ENCODE results near the gene NR2F1-AS1. TPM values are rescaled to one million over a fixed set of nuclear protein-coding genes. Genes with fewer than 3 reads are reported as not detected.

The NR2F1-AS1 gene
- 10 to 100 TPM; 46.5 to 53.4 (median 52.5) TPM for polyA plus RNA-seq (ENCODE audit: insufficient read length in 3 of 3)
- long read RNA-seq, donor 1, partial matches to known transcripts = 0 of 6 reads
- long read RNA-seq, donor 1, other reads (novel, unspliced or antisense) = 5 of 6 reads
- long read RNA-seq, donor 2, partial matches to known transcripts = 157 of 163 reads
- long read RNA-seq, donor 2, other reads (novel, unspliced or antisense) = 5 of 163 reads
- long read RNA-seq, donor 3, partial matches to known transcripts = 113 of 122 reads
- long read RNA-seq, donor 3, other reads (novel, unspliced or antisense) = 5 of 122 reads
- long read RNA-seq, donor 4, partial matches to known transcripts = 98 of 119 reads
- long read RNA-seq, donor 4, other reads (novel, unspliced or antisense) = 19 of 119 reads
- long read RNA-seq, donor 5, partial matches to known transcripts = 148 of 150 reads
- long read RNA-seq, donor 5, other reads (novel, unspliced or antisense) = 0 of 150 reads
- long read RNA-seq, donor 6, partial matches to known transcripts = 175 of 176 reads
- long read RNA-seq, donor 6, other reads (novel, unspliced or antisense) = 0 of 176 reads
- long read RNA-seq, donor 7, transcript NR2F1-AS1-209 (6 exons, 2,746 nt) = major isoform, 5 of 173 reads
- long read RNA-seq, donor 7, partial matches to known transcripts = 158 of 173 reads
- long read RNA-seq, donor 7, other reads (novel, unspliced or antisense) = 9 of 173 reads
- long read RNA-seq, donor 8, partial matches to known transcripts = 302 of 317 reads
- long read RNA-seq, donor 8, other reads (novel, unspliced or antisense) = 11 of 317 reads
- long read RNA-seq, donor 9, partial matches to known transcripts = 178 of 190 reads
- long read RNA-seq, donor 9, other reads (novel, unspliced or antisense) = 9 of 190 reads
- long read RNA-seq, donor 10, partial matches to known transcripts = 154 of 161 reads
- long read RNA-seq, donor 10, other reads (novel, unspliced or antisense) = 7 of 161 reads
- long read RNA-seq, donor 11, partial matches to known transcripts = 206 of 209 reads
- long read RNA-seq, donor 11, other reads (novel, unspliced or antisense) = 0 of 209 reads
- long read RNA-seq, donor 12, partial matches to known transcripts = 186 of 196 reads
- long read RNA-seq, donor 12, other reads (novel, unspliced or antisense) = 10 of 196 reads
- long read RNA-seq, donor 13, partial matches to known transcripts = 125 of 136 reads
- long read RNA-seq, donor 13, other reads (novel, unspliced or antisense) = 9 of 136 reads
- long read RNA-seq, donor 14, partial matches to known transcripts = 1,050 of 1,055 reads
- long read RNA-seq, donor 14, other reads (novel, unspliced or antisense) = 5 of 1,055 reads
- long read RNA-seq, donor 15, partial matches to known transcripts = 255 of 269 reads
- long read RNA-seq, donor 15, other reads (novel, unspliced or antisense) = 11 of 269 reads
- long read RNA-seq, donor 16, partial matches to known transcripts = 176 of 184 reads
- long read RNA-seq, donor 16, other reads (novel, unspliced or antisense) = 0 of 184 reads

- no peak for DNase-seq
These were observed at the start of gene NR2F1-AS1 for GRCh38 chr5:93580927-93581445. NR2F1-AS1 (minus strand) TSS chr5:93581219.

GRCh38 chr5:93626801-93627200, 45.8 kb upstream of the NR2F1-AS1 start:
- DNase-seq = no peak

DNA sequence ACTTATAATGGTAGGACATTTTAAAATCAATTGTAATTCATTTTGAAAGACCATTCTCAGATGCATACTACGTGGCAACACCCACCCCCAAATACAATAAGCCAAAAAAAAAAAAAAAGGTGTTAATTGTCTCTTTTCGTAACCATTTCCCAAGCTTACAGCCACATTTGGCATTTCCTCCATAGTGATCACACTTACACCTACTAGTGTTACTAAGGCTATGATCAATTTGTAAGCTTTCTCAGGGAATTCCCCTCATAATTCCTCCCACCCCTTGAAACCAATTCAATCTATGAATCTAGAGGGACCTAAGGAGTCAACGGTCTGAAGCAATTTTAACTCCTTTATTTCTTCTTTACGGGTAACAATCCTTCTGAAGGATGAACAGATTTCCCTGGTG, 42.1 kb upstream of the NR2F1-AS1 start:
- no peak for DNase-seq

- DNase-seq = no peak
These were observed 41.3 kb upstream of the NR2F1-AS1 start for GRCh38 chr5:93622240-93622885.

GRCh38 chr5:93621327-93621798, 40.3 kb upstream of the NR2F1-AS1 start:
- DNase-seq = no peak

DNA sequence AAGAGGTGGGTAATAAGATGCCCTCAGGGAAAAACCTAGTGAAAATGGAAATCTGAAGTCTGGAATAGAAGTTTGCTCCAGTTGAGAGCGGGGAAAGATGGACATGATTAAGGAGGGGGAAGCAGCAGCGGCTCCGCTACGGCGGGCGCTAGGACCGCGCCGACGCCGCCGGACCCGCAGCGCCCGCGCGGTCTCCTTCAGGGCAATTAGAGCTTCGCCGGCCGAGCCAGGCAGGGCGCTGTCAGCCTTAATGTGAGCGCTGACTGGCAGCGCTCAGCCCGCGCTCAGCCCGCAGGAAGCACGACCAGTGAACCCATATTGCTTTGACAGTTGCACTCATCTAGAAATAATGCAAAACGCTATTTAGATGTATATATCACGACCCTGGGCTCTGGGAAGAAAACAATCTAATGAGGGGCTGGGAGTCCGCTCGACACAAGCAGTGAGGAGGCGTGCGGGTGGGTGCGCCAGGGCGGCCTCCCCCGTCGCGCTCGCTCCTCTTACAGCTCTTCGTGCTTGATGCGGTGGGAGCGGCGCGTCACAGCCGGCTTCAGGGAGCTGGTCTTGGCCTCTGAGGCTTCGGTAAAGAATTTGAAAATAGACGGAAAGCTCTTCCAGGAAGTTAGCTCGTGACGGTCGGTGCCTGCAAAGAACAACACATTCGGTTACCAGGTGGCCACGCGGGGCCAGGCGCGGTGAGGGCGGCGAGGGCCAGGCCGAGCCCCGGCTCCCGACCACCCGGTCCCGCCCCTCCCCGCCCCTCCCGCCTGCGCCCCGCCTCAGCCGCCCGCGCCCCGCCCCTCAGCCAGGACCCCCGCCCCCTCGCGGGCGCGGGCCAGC, 39.7 kb upstream of the NR2F1-AS1 start:
- no peak for DNase-seq

GRCh38 chr5:93616538-93617174, 35.6 kb upstream of the NR2F1-AS1 start:
- DNase-seq = no peak

DNA sequence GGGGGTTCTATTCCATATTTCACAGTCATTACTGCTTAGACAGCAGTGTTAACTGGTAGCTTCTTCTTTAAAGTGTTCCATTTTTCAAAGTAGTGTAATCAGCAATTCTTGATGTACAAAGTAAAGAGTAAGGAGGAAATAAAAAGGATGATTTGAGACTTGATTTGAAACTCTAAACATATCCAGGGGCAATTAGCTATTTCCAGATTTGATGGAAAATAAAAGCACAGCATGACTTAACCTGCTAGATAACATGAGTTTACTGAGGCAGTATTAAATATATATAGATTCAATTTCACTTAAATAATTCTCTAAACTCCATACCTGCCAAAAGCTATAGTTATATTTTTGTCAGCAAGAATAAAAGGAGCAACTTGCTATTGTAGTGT, 31.8 kb upstream of the NR2F1-AS1 start:
- no peak for DNase-seq

GRCh38 chr5:93611976-93612854, 31.2 kb upstream of the NR2F1-AS1 start:
- no peak for DNase-seq

DNA sequence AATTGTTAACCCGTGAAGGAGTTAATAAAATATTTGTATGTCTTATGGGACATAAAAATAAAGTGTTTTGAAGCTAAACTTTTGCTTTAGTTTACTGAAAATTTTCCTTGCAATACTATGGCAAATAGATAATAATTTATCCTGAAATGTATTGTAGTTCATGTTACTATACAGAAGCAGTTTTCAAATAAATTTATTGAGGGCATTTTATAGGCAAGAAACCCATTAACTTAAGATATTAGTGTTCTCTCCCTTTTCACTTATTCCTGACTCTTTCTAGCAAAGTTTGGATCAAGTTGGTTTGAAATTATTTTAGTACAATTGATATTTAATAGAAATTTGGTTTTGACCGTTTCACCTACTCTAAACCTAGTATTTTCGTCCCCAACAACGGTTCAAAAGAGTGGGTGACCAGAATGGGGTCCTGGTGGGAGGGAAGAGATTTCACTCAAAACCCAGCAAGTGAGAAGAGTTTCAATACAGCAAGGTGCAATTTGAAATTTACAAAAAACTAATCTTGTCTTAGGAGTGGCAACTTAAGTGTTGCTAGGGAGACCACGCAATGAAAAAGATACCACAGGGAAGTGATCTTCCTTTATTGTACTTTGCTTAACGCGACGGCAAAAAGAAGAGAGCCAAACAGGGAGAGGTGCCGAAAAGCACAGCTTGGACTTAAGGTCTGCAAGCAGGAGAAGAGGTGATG, 30.4 kb upstream of the NR2F1-AS1 start:
- DNase-seq = no peak

GRCh38 chr5:93610581-93611272, 29.7 kb upstream of the NR2F1-AS1 start:
- DNase-seq = no peak

DNA sequence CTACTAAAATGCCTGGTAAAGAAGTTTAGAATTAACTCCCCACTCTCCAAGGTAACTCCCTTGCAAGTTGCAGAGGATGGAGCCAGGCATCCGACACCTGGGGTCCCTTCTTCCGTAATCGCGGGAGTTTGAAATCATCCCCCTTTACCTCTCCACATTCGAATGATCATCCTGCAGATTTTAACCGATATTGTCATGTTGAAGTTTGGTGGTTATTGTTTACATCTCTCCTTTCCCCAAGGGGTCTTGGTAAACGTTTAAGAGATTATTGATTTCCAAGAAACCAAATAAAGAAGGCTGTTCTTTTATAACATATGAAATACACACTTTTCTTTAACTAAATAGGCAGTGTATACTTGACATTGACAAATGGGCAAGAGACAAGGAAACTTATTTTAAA, 28.7 kb upstream of the NR2F1-AS1 start:
- no peak for DNase-seq

GRCh38 chr5:93608855-93609254, 27.8 kb upstream of the NR2F1-AS1 start:
- no peak for DNase-seq

GRCh38 chr5:93607367-93608258, 26.6 kb upstream of the NR2F1-AS1 start:
- DNase-seq = no peak

DNA sequence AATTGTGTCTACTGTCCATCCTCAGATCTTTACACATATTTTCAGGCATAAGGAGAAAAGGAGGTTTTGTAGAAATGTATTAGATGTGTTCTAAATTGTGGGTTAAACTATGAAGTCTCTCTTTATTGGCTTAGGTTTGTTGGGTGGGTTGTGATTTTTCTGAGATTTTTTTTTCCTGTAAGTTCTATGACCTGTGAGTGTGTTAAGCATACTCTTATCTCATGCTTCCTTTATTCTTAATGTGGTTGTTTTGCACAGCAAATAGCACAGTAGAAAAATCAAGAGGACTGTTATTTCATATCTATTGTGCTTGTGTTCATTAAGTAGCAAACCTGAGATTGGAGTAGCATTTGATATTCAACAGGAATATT, 25.3 kb upstream of the NR2F1-AS1 start:
- no peak for DNase-seq
